Peyer's patch (tissue), 4 donors: Measurements from ENCODE around the gene SIRT1. TPM values are rescaled to one million over a fixed set of nuclear protein-coding genes. Genes with fewer than 3 reads are reported as not detected.

Experiments
- DNase-seq, 3 donors: peaks; one replicate each; pipeline ENCODE4 v3.0.0-alpha.2; 2017 to 2019
- H3K27ac ChIP-seq, 4 donors: fragments of 200-600 bp; sonication (generic); one replicate each; pipeline ENCODE4 v1.5.1; 2016 to 2019
- H3K27me3 ChIP-seq, 2 donors: fragments of 200-600 bp; sonication (generic); one replicate each; pipeline ENCODE4 v1.5.1; 2019
- H3K36me3 ChIP-seq, 3 donors: fragments of 200-600 bp; sonication (generic); one replicate each; pipeline ENCODE4 v1.5.1; 2016 to 2019
- H3K4me1 ChIP-seq, 4 donors: fragments of 200-600 bp; sonication (generic); one replicate each; pipeline ENCODE4 v1.5.1; 2016 to 2019
- H3K4me3 ChIP-seq, 4 donors: fragments of 200-600 bp; sonication (generic); 1 replicate in 3 of 4; 2 replicates in 1 of 4; pipeline ENCODE4 v1.5.1; 2016 to 2019; ENCODE audit warnings: mild to moderate bottlenecking in 1 of 4
- H3K9me3 ChIP-seq, 4 donors: fragments of 200-600 bp; sonication (generic); one replicate each; pipeline ENCODE4 v1.5.1; 2016 to 2019; ENCODE audit warnings: mild to moderate bottlenecking in 1 of 4
- POLR2A ChIP-seq, 2 donors: fragments of 450-650 bp; IDR thresholded peaks; one replicate each; pipeline ENCODE4 v1.5.1; 2017; ENCODE audit warnings: antibody characterized with exemption in 2 of 2, mild to moderate bottlenecking in 2 of 2, moderate library complexity in 2 of 2
- total RNA-seq, 4 donors: library from RNA; depleted of rRNA; stranded (reverse); fragments of >200 nt; gene quantifications; one replicate each; pipeline ENCODE4 v1.1.0, GENCODE V29; 2016
- TF ChIP-seq, protein P1 (sequence below), 6 experiments: fragments of 450-650 bp in 4 of 6; fragments of 200-600 bp in 2 of 6; sonication (generic) in 1 of 6; IDR thresholded peaks; one replicate each; pipeline ENCODE4 v1.5.1; 2017 to 2019; ENCODE audit warnings: antibody characterized with exemption in 6 of 6, mild to moderate bottlenecking in 3 of 6, moderate library complexity in 1 of 6

Gene SIRT1
- total RNA-seq, 4 donors from 2014 or later = 12.1 to 25.6 (median 14.0) TPM

DNA sequence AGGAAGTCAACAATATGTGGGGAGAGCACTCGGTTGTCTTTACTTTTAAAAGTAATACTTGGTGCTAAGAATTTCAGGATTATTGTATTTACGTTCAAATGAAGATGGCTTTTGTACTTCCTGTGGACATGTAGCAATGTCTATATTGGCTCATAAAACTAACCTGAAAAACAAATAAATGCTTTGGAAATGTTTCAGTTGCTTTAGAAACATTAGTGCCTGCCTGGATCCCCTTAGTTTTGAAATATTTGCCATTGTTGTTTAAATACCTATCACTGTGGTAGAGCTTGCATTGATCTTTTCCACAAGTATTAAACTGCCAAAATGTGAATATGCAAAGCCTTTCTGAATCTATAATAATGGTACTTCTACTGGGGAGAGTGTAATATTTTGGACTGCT is 32.7 kb downstream of the SIRT1 start:
- Histone ChIP-seq H3K27me3 (no peaks in the 10 kb centered on the region), H3K4me3 (no peak overlapping the region), H3K27ac (no peak overlapping the region), H3K36me3 (peaks cover 0 to 53% (median 0%) of the 10 kb centered on the region in 3 donors), H3K4me1 (no peaks in the 10 kb centered on the region), H3K9me3 (no peaks in the 10 kb centered on the region)
- no peak for TF ChIP-seq POLR2A (IDR thresholded peaks at IDR 0.05)
- TF ChIP-seq, protein P1, sequence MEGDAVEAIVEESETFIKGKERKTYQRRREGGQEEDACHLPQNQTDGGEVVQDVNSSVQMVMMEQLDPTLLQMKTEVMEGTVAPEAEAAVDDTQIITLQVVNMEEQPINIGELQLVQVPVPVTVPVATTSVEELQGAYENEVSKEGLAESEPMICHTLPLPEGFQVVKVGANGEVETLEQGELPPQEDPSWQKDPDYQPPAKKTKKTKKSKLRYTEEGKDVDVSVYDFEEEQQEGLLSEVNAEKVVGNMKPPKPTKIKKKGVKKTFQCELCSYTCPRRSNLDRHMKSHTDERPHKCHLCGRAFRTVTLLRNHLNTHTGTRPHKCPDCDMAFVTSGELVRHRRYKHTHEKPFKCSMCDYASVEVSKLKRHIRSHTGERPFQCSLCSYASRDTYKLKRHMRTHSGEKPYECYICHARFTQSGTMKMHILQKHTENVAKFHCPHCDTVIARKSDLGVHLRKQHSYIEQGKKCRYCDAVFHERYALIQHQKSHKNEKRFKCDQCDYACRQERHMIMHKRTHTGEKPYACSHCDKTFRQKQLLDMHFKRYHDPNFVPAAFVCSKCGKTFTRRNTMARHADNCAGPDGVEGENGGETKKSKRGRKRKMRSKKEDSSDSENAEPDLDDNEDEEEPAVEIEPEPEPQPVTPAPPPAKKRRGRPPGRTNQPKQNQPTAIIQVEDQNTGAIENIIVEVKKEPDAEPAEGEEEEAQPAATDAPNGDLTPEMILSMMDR (IDR thresholded peaks at IDR 0.05) = no peak
- DNase-seq = no peak

DNA sequence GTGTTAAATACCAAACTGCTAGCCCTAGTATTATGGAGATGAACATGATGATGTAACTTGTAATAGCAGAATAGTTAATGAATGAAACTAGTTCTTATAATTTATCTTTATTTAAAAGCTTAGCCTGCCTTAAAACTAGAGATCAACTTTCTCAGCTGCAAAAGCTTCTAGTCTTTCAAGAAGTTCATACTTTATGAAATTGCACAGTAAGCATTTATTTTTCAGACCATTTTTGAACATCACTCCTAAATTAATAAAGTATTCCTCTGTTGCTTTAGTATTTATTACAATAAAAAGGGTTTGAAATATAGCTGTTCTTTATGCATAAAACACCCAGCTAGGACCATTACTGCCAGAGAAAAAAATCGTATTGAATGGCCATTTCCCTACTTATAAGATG is 33.2 kb downstream of the SIRT1 start:
- Histone ChIP-seq H3K27ac (no peak overlapping the region), H3K36me3 (peaks cover 0 to 48% (median 0%) of the 10 kb centered on the region in 3 donors), H3K27me3 (no peaks in the 10 kb centered on the region), H3K9me3 (no peaks in the 10 kb centered on the region), H3K4me1 (no peaks in the 10 kb centered on the region), H3K4me3 (no peak overlapping the region)
- TF ChIP-seq, protein P1 (IDR thresholded peaks at IDR 0.05) = no peak
- no peak for TF ChIP-seq POLR2A (IDR thresholded peaks at IDR 0.05)
- no peak for DNase-seq

DNA sequence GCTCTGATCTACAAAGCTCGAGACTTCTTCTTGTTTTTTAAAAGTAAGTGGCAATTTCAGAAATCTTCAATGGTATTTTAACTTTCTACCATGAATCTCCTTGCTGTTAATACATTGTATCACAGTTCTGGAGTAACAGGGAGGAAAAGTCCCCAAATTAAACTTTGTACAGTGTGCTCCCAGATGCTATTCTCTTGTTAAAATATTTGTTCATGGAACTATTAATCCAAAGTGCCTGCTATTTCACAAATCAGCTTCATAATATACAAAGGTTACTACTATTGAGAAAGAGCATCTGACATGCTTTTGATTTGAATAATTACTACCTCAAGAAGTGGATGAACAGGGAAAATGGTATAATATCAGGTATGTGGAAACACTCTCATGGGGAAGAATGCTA is 36.6 kb downstream of the SIRT1 start:
- Histone ChIP-seq H3K36me3 (peaks cover 0 to 25% (median 0%) of the 10 kb centered on the region in 3 donors), H3K4me3 (no peak overlapping the region)
- TF ChIP-seq, protein P1 (IDR thresholded peaks at IDR 0.05) = no peak
- no peak for TF ChIP-seq POLR2A (IDR thresholded peaks at IDR 0.05)

DNA sequence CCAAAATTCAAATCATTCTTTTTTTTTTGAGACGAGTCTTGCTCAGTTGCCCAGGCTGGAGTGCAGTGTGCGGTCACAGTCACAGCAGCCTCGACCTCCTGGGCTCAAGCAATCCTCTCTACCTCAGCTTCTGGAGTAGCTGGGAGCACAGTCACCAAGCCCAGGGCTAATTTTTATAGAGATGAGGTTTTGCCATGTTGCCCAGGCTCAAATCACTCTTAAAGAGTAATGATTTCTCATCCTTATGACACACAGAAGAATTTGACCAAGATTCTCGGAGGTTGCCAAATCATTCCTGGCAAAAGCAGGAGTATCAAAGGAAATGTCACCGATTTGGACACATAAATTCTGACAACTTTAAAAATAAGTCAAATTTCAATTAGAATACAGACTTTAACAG is 39.1 kb downstream of the SIRT1 start:
- Histone ChIP-seq H3K27ac (no peak overlapping the region), H3K27me3 (no peaks in the 10 kb centered on the region), H3K4me3 (no peak overlapping the region), H3K4me1 (no peaks in the 10 kb centered on the region), H3K9me3 (no peaks in the 10 kb centered on the region), H3K36me3 (peaks cover 0 to 25% (median 0%) of the 10 kb centered on the region in 3 donors)
- no peak for DNase-seq
- TF ChIP-seq, protein P1 (IDR thresholded peaks at IDR 0.05) = no peak
- TF ChIP-seq POLR2A (IDR thresholded peaks at IDR 0.05) = no peak

More for the DNA sequence above, 36.6 kb downstream of the SIRT1 start:
- H3K4me1 ChIP-seq = no peaks in the 10 kb centered on the region
- H3K27ac ChIP-seq = no peak overlapping the region
- no peaks in the 10 kb centered on the region for H3K9me3 ChIP-seq
- no peak for DNase-seq
- no peaks in the 10 kb centered on the region for H3K27me3 ChIP-seq

DNA sequence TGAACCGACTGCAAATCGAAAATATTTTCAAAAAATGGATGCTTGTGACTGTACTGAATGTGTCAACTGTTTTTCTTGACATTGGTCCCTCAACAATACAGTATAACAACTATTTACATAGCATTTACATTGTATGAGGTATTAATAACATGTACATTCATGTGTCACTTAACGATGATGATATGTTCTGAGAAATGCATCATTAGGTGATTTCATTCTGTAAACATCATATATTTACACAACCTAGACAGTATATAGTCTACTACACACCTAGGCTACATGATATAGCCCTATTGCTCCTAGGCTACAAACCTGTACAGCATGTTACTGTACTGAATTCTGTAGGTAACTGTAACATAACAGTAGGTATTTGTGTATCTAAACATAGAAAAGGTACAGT is 39.7 kb downstream of the SIRT1 start:
- Histone ChIP-seq H3K27ac (no peak overlapping the region), H3K4me3 (no peak overlapping the region), H3K9me3 (no peaks in the 10 kb centered on the region), H3K36me3 (peaks cover 0 to 31% (median 0%) of the 10 kb centered on the region in 3 donors), H3K4me1 (no peaks in the 10 kb centered on the region), H3K27me3 (no peaks in the 10 kb centered on the region)
- TF ChIP-seq, protein P1 (IDR thresholded peaks at IDR 0.05) = no peak
- DNase-seq = no peak

DNA sequence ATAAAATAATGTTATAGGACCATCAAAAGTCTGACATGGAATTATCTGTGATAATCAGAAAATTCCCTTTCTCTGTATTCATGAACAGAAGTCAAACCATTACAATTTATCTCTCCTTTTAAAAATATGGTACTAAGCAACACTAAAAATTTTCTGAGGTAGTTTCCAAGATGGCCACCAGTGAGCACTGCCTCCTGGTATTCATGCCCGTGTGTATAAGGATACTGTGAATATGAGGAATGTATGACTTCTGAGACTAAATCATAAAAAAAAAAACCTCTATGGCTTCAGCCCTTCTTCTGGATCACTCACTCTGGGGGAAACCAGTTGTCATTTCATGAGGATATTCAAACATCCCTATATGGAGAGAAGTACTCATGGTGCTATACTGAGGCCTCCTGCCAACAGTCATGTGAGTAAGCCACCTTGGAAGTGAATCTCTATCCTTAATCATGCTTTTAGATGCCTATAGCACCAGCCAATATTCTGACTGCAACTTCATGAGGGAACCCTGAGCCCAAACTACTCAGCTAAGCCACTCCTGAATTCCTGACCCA is 41.1 kb downstream of the SIRT1 start:
- Histone ChIP-seq H3K9me3 (no peaks in the 10 kb centered on the region), H3K36me3 (peaks cover 0 to 43% (median 0%) of the 10 kb centered on the region in 3 donors), H3K4me3 (no peak overlapping the region), H3K27ac (no peak overlapping the region), H3K4me1 (no peaks in the 10 kb centered on the region), H3K27me3 (no peaks in the 10 kb centered on the region)
- no peak for TF ChIP-seq POLR2A (IDR thresholded peaks at IDR 0.05)
- TF ChIP-seq, protein P1 (IDR thresholded peaks at IDR 0.05) = no peak
- DNase-seq = no peak
